GM21737 (cell line): ENCODE results near the gene NCR2.

Experiments used
- ATAC-seq: cut with Tn5 transposase; IDR thresholded peaks from one replicate; pipeline ENCODE4 v1.9.1; 2021; ENCODE audit warnings: mild to moderate bottlenecking, moderate library complexity; ENCODE audit not compliant: unreplicated experiment

NCR2 gene

GRCh38 chr6:41356825-41357224, 21.4 kb downstream of the NCR2 start:
- ATAC-seq: no peak

GRCh38 chr6:41358503-41358902, 23.1 kb downstream of the NCR2 start:
- ATAC-seq: no peak

- no peak for ATAC-seq
Measured at GRCh38 chr6:41359617-41360313, 24.4 kb downstream of the NCR2 start.

GRCh38 chr6:41360314-41360685, 24.9 kb downstream of the NCR2 start:
- no peak for ATAC-seq

GRCh38 chr6:41366150-41366549, 30.7 kb downstream of the NCR2 start:
- ATAC-seq: no peak

- no peak for ATAC-seq
Measured at GRCh38 chr6:41367061-41367460, 31.7 kb downstream of the NCR2 start.

GRCh38 chr6:41367700-41368099, 32.3 kb downstream of the NCR2 start:
- no peak for ATAC-seq

- no peak for ATAC-seq
Measured at GRCh38 chr6:41370488-41371111, 35.2 kb downstream of the NCR2 start.

GRCh38 chr6:41371461-41371991, 36.1 kb downstream of the NCR2 start:
- no peak for ATAC-seq

GRCh38 chr6:41371992-41372831, 36.8 kb downstream of the NCR2 start:
- no peak for ATAC-seq

- ATAC-seq: no peak
Measured at GRCh38 chr6:41372832-41373626, 37.6 kb downstream of the NCR2 start.

- no peak for ATAC-seq
Measured at GRCh38 chr6:41373627-41373918, 38.2 kb downstream of the NCR2 start.

GRCh38 chr6:41373919-41374617, 38.7 kb downstream of the NCR2 start:
- ATAC-seq: no peak

- ATAC-seq: no peak
Measured at GRCh38 chr6:41374618-41375590, 39.5 kb downstream of the NCR2 start.

- ATAC-seq: no peak
Measured at GRCh38 chr6:41375598-41376151, 40.3 kb downstream of the NCR2 start.

GRCh38 chr6:41376176-41376575, 40.8 kb downstream of the NCR2 start:
- ATAC-seq: no peak

GRCh38 chr6:41377071-41377470, 41.7 kb downstream of the NCR2 start:
- ATAC-seq: no peak

- no peak for ATAC-seq
Measured at GRCh38 chr6:41379306-41379705, 43.9 kb downstream of the NCR2 start.

- no peak for ATAC-seq
Measured at GRCh38 chr6:41386594-41386993, 51.2 kb downstream of the NCR2 start.
